Peyer's patch (tissue), 4 donors: ENCODE results near the gene EVC. TPM values are rescaled to one million over a fixed set of nuclear protein-coding genes. Genes with fewer than 3 reads are reported as not detected.

Experiments used
- DNase-seq, 3 donors: peaks; one replicate each; pipeline ENCODE4 v3.0.0-alpha.2; 2017 to 2019
- H3K27ac ChIP-seq, 4 donors: fragments of 200-600 bp; sonication (generic); one replicate each; pipeline ENCODE4 v1.5.1; 2016 to 2019
- H3K27me3 ChIP-seq, 2 donors: fragments of 200-600 bp; sonication (generic); one replicate each; pipeline ENCODE4 v1.5.1; 2019
- H3K36me3 ChIP-seq, 3 donors: fragments of 200-600 bp; sonication (generic); one replicate each; pipeline ENCODE4 v1.5.1; 2016 to 2019
- H3K4me1 ChIP-seq, 4 donors: fragments of 200-600 bp; sonication (generic); one replicate each; pipeline ENCODE4 v1.5.1; 2016 to 2019
- H3K4me3 ChIP-seq, 4 donors: fragments of 200-600 bp; sonication (generic); 1 replicate in 3 of 4; 2 replicates in 1 of 4; pipeline ENCODE4 v1.5.1; 2016 to 2019; ENCODE audit warnings: mild to moderate bottlenecking in 1 of 4
- H3K9me3 ChIP-seq, 4 donors: fragments of 200-600 bp; sonication (generic); one replicate each; pipeline ENCODE4 v1.5.1; 2016 to 2019; ENCODE audit warnings: mild to moderate bottlenecking in 1 of 4
- CTCF ChIP-seq, 6 experiments: fragments of 450-650 bp in 4 of 6; fragments of 200-600 bp in 2 of 6; sonication (generic) in 1 of 6; IDR thresholded peaks; one replicate each; pipeline ENCODE4 v1.5.1; 2017 to 2019; ENCODE audit warnings: antibody characterized with exemption in 6 of 6, mild to moderate bottlenecking in 3 of 6, moderate library complexity in 1 of 6
- POLR2A ChIP-seq, 2 donors: fragments of 450-650 bp; IDR thresholded peaks; one replicate each; pipeline ENCODE4 v1.5.1; 2017; ENCODE audit warnings: antibody characterized with exemption in 2 of 2, mild to moderate bottlenecking in 2 of 2, moderate library complexity in 2 of 2
- total RNA-seq, 4 donors: library from RNA; depleted of rRNA; stranded (reverse); fragments of >200 nt; gene quantifications; one replicate each; pipeline ENCODE4 v1.1.0, GENCODE V29; 2016

Gene EVC
- total RNA-seq, 4 donors from 2014 or later = 1.6 to 40.4 (median 4.4) TPM

GRCh38 chr4:5719350-5720055, 8.5 kb downstream of the EVC start:
- Histone ChIP-seq H3K27ac (no peak overlapping the region), H3K27me3 (no peaks in the 10 kb centered on the region), H3K4me3 (no peak overlapping the region), H3K36me3 (no peaks in the 10 kb centered on the region), H3K9me3 (peaks cover 0 to 3% (median 0%) of the 10 kb centered on the region in 4 donors), H3K4me1 (no peaks in the 10 kb centered on the region)
- DNase-seq = no peak
- TF ChIP-seq CTCF (IDR thresholded peaks at IDR 0.05) = no peak
- TF ChIP-seq POLR2A (IDR thresholded peaks at IDR 0.05) = no peak

- Histone ChIP-seq H3K27me3 (no peaks in the 10 kb centered on the region), H3K9me3 (peaks cover 0 to under 1% (median 0%) of the 10 kb centered on the region in 4 donors), H3K4me3 (no peak overlapping the region), H3K4me1 (no peaks in the 10 kb centered on the region), H3K27ac (no peak overlapping the region), H3K36me3 (no peaks in the 10 kb centered on the region)
- TF ChIP-seq POLR2A (IDR thresholded peaks at IDR 0.05) (no peak), CTCF (IDR thresholded peaks at IDR 0.05) (no peak)
- no peak for DNase-seq
Measured at GRCh38 chr4:5720157-5720850, 9.3 kb downstream of the EVC start.

GRCh38 chr4:5720980-5721379, 10.0 kb downstream of the EVC start:
- TF ChIP-seq CTCF (IDR thresholded peaks at IDR 0.05) (no peak), POLR2A (IDR thresholded peaks at IDR 0.05) (no peak)

GRCh38 chr4:5721923-5722322, 10.9 kb downstream of the EVC start:
- Histone ChIP-seq H3K9me3 (no peaks in the 10 kb centered on the region), H3K27ac (no peak overlapping the region), H3K4me3 (no peak overlapping the region), H3K4me1 (no peaks in the 10 kb centered on the region), H3K27me3 (no peaks in the 10 kb centered on the region), H3K36me3 (no peaks in the 10 kb centered on the region)
- no peak for TF ChIP-seq POLR2A (IDR thresholded peaks at IDR 0.05)
- no peak for TF ChIP-seq CTCF (IDR thresholded peaks at IDR 0.05)
- DNase-seq = no peak

More at GRCh38 chr4:5720980-5721379, 10.0 kb downstream of the EVC start:
- Histone ChIP-seq H3K9me3 (no peaks in the 10 kb centered on the region), H3K36me3 (no peaks in the 10 kb centered on the region), H3K4me1 (no peaks in the 10 kb centered on the region), H3K27ac (no peak overlapping the region), H3K4me3 (no peak overlapping the region), H3K27me3 (no peaks in the 10 kb centered on the region)
- DNase-seq = no peak

GRCh38 chr4:5722328-5722727, 11.3 kb downstream of the EVC start:
- TF ChIP-seq CTCF (IDR thresholded peaks at IDR 0.05) = no peak
- TF ChIP-seq POLR2A (IDR thresholded peaks at IDR 0.05) = no peak
- no peaks in the 10 kb centered on the region for H3K9me3 ChIP-seq
- H3K27me3 ChIP-seq = no peaks in the 10 kb centered on the region
- no peaks in the 10 kb centered on the region for H3K36me3 ChIP-seq
- no peak for DNase-seq
- no peak overlapping the region for H3K27ac ChIP-seq
- no peaks in the 10 kb centered on the region for H3K4me1 ChIP-seq
- H3K4me3 ChIP-seq = no peak overlapping the region
